Endometrial microvascular endothelial cells (primary cell): Measurements from ENCODE around the gene FIBCD1. TPM values are rescaled to one million over a fixed set of nuclear protein-coding genes. Genes with fewer than 3 reads are reported as not detected.

ENCODE experiments used
- in situ Hi-C: cut with HindIII; loops from 2 replicates; pipeline ENCODE4 v1.10.0; 2017; ENCODE audit warnings: low sequenced_read_pairs, low pct_unique_long_range_greater_than_20kb; ENCODE audit errors: inconsistent ontology term
- total RNA-seq: library from RNA; depleted of rRNA; stranded (reverse); fragments of >200 nt; gene quantifications from one replicate; pipeline ENCODE4 v1.2.3, GENCODE V29; 2015; ENCODE audit errors: inconsistent ontology term

The FIBCD1 gene
- total RNA-seq, 1 donor from 2014 or later: under 0.01 TPM

GRCh38 chr9:130857864-130858738, 80.9 kb downstream of the FIBCD1 start:
- in situ Hi-C loops: loop anchor here (10.0 kb wide), 1 partner anchor 143 kb away; no protein-coding TSS in a partner anchor

GRCh38 chr9:130856474-130856873, 82.6 kb downstream of the FIBCD1 start:
- in situ Hi-C loops: loop anchor here (10.0 kb wide), 1 partner anchor 142 kb away; no protein-coding TSS in a partner anchor

DNA sequence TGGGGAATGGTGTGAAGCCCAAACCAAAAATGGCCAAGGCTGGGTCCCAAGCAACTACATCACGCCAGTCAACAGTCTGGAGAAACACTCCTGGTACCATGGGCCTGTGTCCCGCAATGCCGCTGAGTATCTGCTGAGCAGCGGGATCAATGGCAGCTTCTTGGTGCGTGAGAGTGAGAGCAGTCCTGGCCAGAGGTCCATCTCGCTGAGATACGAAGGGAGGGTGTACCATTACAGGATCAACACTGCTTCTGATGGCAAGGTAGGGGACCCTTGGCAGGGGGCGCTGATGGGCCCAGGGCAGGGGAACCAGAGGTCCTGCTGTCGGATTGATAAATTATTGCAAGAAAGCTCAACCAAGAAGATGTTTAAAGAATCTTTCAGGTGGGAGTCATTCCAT, 84.2 kb downstream of the FIBCD1 start:
- in situ Hi-C loops: loop anchor here (10.0 kb wide), 1 partner anchor 140 kb away; no protein-coding TSS in a partner anchor

DNA sequence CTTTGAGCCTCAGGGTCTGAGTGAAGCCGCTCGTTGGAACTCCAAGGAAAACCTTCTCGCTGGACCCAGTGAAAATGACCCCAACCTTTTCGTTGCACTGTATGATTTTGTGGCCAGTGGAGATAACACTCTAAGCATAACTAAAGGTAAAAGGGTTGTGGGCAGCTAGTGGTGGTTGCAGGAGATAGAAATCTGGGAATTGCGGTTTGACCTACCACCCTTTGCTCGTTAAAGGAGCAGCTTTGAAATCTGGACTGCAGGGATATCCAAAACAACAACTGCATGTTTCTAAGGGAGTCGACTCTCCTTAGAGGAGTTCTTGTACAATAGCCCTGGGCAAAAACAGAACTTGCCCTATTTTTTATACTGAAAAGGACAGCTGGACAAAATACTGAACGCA, 85.0 kb downstream of the FIBCD1 start:
- in situ Hi-C loops: loop anchor here (10.0 kb wide), 1 partner anchor 139 kb away; no protein-coding TSS in a partner anchor

DNA sequence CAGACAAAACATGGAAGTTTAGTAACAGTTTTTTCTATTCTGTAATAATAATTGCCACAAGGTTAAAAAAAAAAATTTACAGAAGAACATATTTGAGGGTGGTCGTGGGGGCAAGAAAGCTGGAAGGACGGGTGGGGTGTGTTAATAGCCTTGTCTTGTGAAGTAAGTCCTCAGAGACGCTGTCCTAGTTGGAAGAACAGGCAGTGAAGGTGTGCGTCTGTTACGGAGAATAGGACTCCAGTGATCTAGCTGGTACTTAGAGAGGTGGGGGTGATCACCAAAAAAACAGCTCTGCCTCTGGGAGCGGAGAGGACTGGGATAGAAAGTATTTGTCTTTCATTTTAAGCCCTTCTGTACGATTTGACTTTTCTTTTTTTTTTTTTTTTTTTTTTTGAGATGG, 86.2 kb downstream of the FIBCD1 start:
- in situ Hi-C loops: loop anchor here (10.0 kb wide), 1 partner anchor 138 kb away; no protein-coding TSS in a partner anchor

Other genes starting within 250 kb of the FIBCD1 start
- 39.8 TPM for gene EXOSC2, start 245.5 kb downstream of the FIBCD1 start, total RNA-seq
- gene ABL1, start 104.0 kb downstream of the FIBCD1 start, total RNA-seq: 38.0 TPM
- gene QRFP, start 42.4 kb downstream of the FIBCD1 start, total RNA-seq: not detected
- not detected for gene LAMC3, start 69.9 kb upstream of the FIBCD1 start, total RNA-seq
- gene AIF1L, start 157.3 kb upstream of the FIBCD1 start, total RNA-seq: 1.2 TPM
- 21.1 TPM for gene NUP214, start 186.3 kb upstream of the FIBCD1 start, total RNA-seq